HFFc6 (cell line): ENCODE results near the gene ARHGAP24. TPM values are rescaled to one million over a fixed set of nuclear protein-coding genes. Genes with fewer than 3 reads are reported as not detected.

Source experiments
- DNase-seq: peaks from one replicate; pipeline ENCODE4 v3.0.0-alpha.2; 2018
- H3K27ac Mint-ChIP-seq: 2 replicates; pipeline ENCODE4 v1.8.0; 2020; ENCODE audit warnings: mild to moderate bottlenecking, mixed read lengths
- H3K27me3 Mint-ChIP-seq: 2 replicates; pipeline ENCODE4 v1.8.0; 2021; ENCODE audit warnings: mild to moderate bottlenecking, moderate library complexity, mixed read lengths; ENCODE audit not compliant: insufficient read depth
- H3K36me3 Mint-ChIP-seq: 2 replicates; pipeline ENCODE4 v1.8.0; 2021; ENCODE audit warnings: low read depth, mixed read lengths
- H3K4me1 Mint-ChIP-seq: 2 replicates; pipeline ENCODE4 v1.8.0; 2020; ENCODE audit warnings: low read depth, mixed read lengths
- H3K4me3 Mint-ChIP-seq: 2 replicates; pipeline ENCODE4 v1.8.0; 2020; ENCODE audit warnings: mild to moderate bottlenecking, moderate library complexity, mixed read lengths
- H3K9me3 Mint-ChIP-seq: 2 replicates; pipeline ENCODE4 v1.8.0; 2020; ENCODE audit warnings: mild to moderate bottlenecking, mixed read lengths
- CTCF ChIP-seq: fragments of 200-600 bp; sonication (generic); IDR thresholded peaks from 2 replicates; pipeline ENCODE4 v1.5.0; 2021; ENCODE audit warnings: antibody characterized with exemption, mild to moderate bottlenecking
- microRNA-seq: library from miRNA; unstranded; fragments of <30 nt; microRNA quantifications from one replicate; pipeline ENCODE4, GENCODE V29; 2019
- total RNA-seq, 6 experiments: library from RNA; stranded (reverse); fragmentation: NEBNext Ultra II Directional; extraction: Animal tissue kit (Norgen Biotek cat#: 25700); gene quantifications; 2 replicates in 1 of 6; 3 replicates in 5 of 6; pipeline ENCODE4 v1.2.3, GENCODE V29; 2021

Gene ARHGAP24
- total RNA-seq, 6 experiments from 2014 or later: 13.6 to 28.3 (median 15.2) TPM

- no peak for TF ChIP-seq CTCF
- H3K4me3 Mint-ChIP-seq: no peak overlapping the region
- no peaks in the 10 kb centered on the region for H3K27me3 Mint-ChIP-seq
- H3K4me1 Mint-ChIP-seq: peaks cover 50% of the 10 kb centered on the region
- H3K36me3 Mint-ChIP-seq: no peaks in the 10 kb centered on the region
- H3K9me3 Mint-ChIP-seq: no peaks in the 10 kb centered on the region
- DNase-seq: no peak
- H3K27ac Mint-ChIP-seq: no peak overlapping the region
Observed at GRCh38 chr4:86038037-86038436, 563.1 kb downstream of the ARHGAP24 start.

- Mint-ChIP-seq H3K9me3 (no peaks in the 10 kb centered on the region), H3K36me3 (no peaks in the 10 kb centered on the region), H3K4me1 (peaks cover 24% of the 10 kb centered on the region), H3K4me3 (peak overlapping the region; percentile 25; the same call in 1 of the 2 replicates), H3K27me3 (peaks cover 5% of the 10 kb centered on the region; the same call in 1 of the 2 replicates), H3K27ac (no peak overlapping the region)
- TF ChIP-seq CTCF: peak; percentile 92
- DNase-seq: peak; percentile 44
Observed at GRCh38 chr4:86043755-86044592, 569.0 kb downstream of the ARHGAP24 start.

GRCh38 chr4:86044593-86044985 is 569.6 kb downstream of the ARHGAP24 start:
- no peak overlapping the region for H3K4me3 Mint-ChIP-seq
- no peak for DNase-seq
- no peaks in the 10 kb centered on the region for H3K36me3 Mint-ChIP-seq
- no peak overlapping the region for H3K27ac Mint-ChIP-seq
- TF ChIP-seq CTCF: no peak
- H3K9me3 Mint-ChIP-seq: no peaks in the 10 kb centered on the region
- peaks cover 26% of the 10 kb centered on the region for H3K4me1 Mint-ChIP-seq
- H3K27me3 Mint-ChIP-seq: peaks cover 5% of the 10 kb centered on the region; the same call in 1 of the 2 replicates

- no peak for TF ChIP-seq CTCF
- no peaks in the 10 kb centered on the region for H3K36me3 Mint-ChIP-seq
- H3K4me1 Mint-ChIP-seq: peaks cover 28% of the 10 kb centered on the region
- peaks cover 5% of the 10 kb centered on the region for H3K27me3 Mint-ChIP-seq
- H3K9me3 Mint-ChIP-seq: no peaks in the 10 kb centered on the region
- no peak overlapping the region for H3K4me3 Mint-ChIP-seq
- peak; percentile 59 for DNase-seq
- no peak overlapping the region for H3K27ac Mint-ChIP-seq
Observed at GRCh38 chr4:86048426-86048825, 573.5 kb downstream of the ARHGAP24 start.

- H3K27me3 Mint-ChIP-seq: peaks cover 2% of the 10 kb centered on the region
- DNase-seq: no peak
- no peak for TF ChIP-seq CTCF
- no peaks in the 10 kb centered on the region for H3K36me3 Mint-ChIP-seq
- H3K4me3 Mint-ChIP-seq: no peak overlapping the region
- H3K27ac Mint-ChIP-seq: no peak overlapping the region
- H3K4me1 Mint-ChIP-seq: peaks cover 24% of the 10 kb centered on the region
- H3K9me3 Mint-ChIP-seq: no peaks in the 10 kb centered on the region
Observed at GRCh38 chr4:86050496-86050895, 575.5 kb downstream of the ARHGAP24 start.

Small RNA genes lying within 50 kb of the gene (microRNA-seq; reads per million reads assigned to microRNA genes)
- not detected for gene MIR4451
